ENCODE data around the gene VEGFB. TPM values are rescaled to one million over a fixed set of nuclear protein-coding genes. Genes with fewer than 3 reads are reported as not detected.

VEGFB gene
- total and polyA plus RNA-seq, 2 of the 8 experiments (the other 6 are each of a cell fraction or from before 2014, with no cell fraction given), result 9.3 to 49.6 TPM

DNA sequence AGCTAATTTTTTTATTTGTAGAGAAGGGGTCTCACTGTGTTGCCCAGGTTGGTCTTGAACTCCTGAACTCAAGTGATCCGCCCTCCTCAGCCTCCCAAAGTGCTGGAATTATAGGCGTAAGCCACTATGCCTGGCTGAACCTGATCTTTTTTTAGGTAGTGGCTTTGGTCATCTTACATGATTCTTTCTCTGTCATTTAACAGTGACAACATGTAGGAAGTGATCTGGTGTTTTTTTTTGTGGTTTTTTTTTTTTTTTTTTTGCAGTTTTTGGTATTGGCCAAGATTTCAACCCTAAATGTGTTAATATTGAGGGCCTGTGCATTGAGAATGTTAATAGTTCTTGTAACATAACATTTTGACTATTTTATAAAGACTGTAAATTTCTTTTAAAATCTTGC is 35.9 kb upstream of the VEGFB start:
- no peak overlapping the region for H3K4me3 ChIP-seq (ENCODE audit: extremely low read depth in 1 of 4, insufficient read depth in 2 of 4, low read depth in 3 of 4, low read length in 4 of 4)
- no peak overlapping the region for H3K4ac ChIP-seq (replicated peaks; ENCODE audit: insufficient read length, low read depth, low read length)
- H2AFZ ChIP-seq (ENCODE audit: low read length), result no peak overlapping the region
- H3K9me3 ChIP-seq (ENCODE audit: insufficient read depth in 2 of 2, low read depth in 1 of 2, low read length in 1 of 2), result no peaks in the 10 kb centered on the region
- H2AK5ac ChIP-seq (ENCODE audit: low read depth, low read length), result no peak overlapping the region
- no peak overlapping the region for H3K27ac ChIP-seq (ENCODE audit: low read depth, low read length)
- FAIRE-seq, result no peak
- H3K23me2 ChIP-seq (ENCODE audit: low read depth, low read length), result no peaks in the 10 kb centered on the region; the same call in 1 of the 2 replicates
- H3K56ac ChIP-seq (replicated peaks; ENCODE audit: insufficient read length, low read depth, low read length), result no peak overlapping the region
- 100% methylated on average over 2 of the region's 2 CpGs; no CpG with 5 or more reads in 1 of the 2 experiments for WGBS, 2 experiments (ENCODE audit: extremely low coverage in 1 of 2, insufficient coverage in 1 of 2, insufficient read length in 1 of 2, insufficient replicate concordance in 2 of 2, low coverage in 1 of 2, low lambda C conversion rate in 2 of 2, missing lambda C conversion rate in 1 of 2)
- no peak overlapping the region for H2BK20ac ChIP-seq (ENCODE audit: low read length)
- no peak overlapping the region for H3K23ac ChIP-seq (ENCODE audit: insufficient read length)
- ChIA-PET CTCF (ENCODE audit: partially characterized antibody) (no interaction called here), POLR2A (ENCODE audit: partially characterized antibody) (interaction anchor here (4.4 kb wide), 1 partner anchor 13 kb away, joined by 21 read pairs; the partner anchor contains the start of gene STIP1)
- H3K79me1 ChIP-seq (ENCODE audit: low read depth, low read length), result 0 out of 2 replicates have a peak, but pooled peaks cover 2% of the 10 kb centered on the region
- no peak overlapping the region for H4K91ac ChIP-seq (replicated peaks; ENCODE audit: insufficient read length, low read length)
- no peak overlapping the region for H2BK120ac ChIP-seq (replicated peaks; ENCODE audit: low read depth, low read length)
- no peak overlapping the region for H4K5ac ChIP-seq (ENCODE audit: insufficient read length, low read depth, low read length)
- H3K9ac ChIP-seq (replicated peaks in 1 of 4; ENCODE audit: extremely low read depth in 1 of 4, low read depth in 3 of 4, low read length in 3 of 4), result no peak overlapping the region
- H3K36me3 ChIP-seq (ENCODE audit: control insufficient read depth in 2 of 4, insufficient read depth in 4 of 4, low read length in 3 of 4), result peaks cover 56 to 95% (median 84%) of the 10 kb centered on the region in 4 experiments
- no peak overlapping the region for H3K4me2 ChIP-seq (ENCODE audit: insufficient read depth in 1 of 2, low read depth in 2 of 2, low read length in 2 of 2)
- H2BK5ac ChIP-seq (ENCODE audit: low read depth, low read length), result no peak overlapping the region
- H3K18ac ChIP-seq (ENCODE audit: extremely low read depth, low read length), result no peak overlapping the region
- no peak overlapping the region for H4K8ac ChIP-seq (ENCODE audit: extremely low read depth, insufficient read depth, low read length)
- no peaks in the 10 kb centered on the region for H3K27me3 ChIP-seq (replicated peaks in 1 of 4; ENCODE audit: control insufficient read depth in 3 of 4, extremely low read depth in 1 of 4, insufficient read depth in 3 of 4, low read length in 3 of 4)
- no peak for DNase-seq (ENCODE audit: low read depth in 1 of 2, low spot score in 2 of 2)
- H3K14ac ChIP-seq (ENCODE audit: insufficient read length), result no peak overlapping the region
- peaks cover 0 to 24% of the 10 kb centered on the region in 2 experiments for H4K20me1 ChIP-seq (replicated peaks in 1 of 2; ENCODE audit: control insufficient read depth in 1 of 2, insufficient read depth in 2 of 2, low read length in 2 of 2)
- H3K79me2 ChIP-seq (ENCODE audit: control insufficient read depth in 1 of 2, insufficient read depth in 2 of 2, low read length in 2 of 2), result peaks cover 0 to 2% of the 10 kb centered on the region in 2 experiments; a peak in 2 of 4 replicates
- no peak overlapping the region for H2BK12ac ChIP-seq (ENCODE audit: low read depth, low read length)
- H2BK15ac ChIP-seq (ENCODE audit: low read length), result no peak overlapping the region
- no peaks in the 10 kb centered on the region for H3K4me1 ChIP-seq (replicated peaks in 1 of 4; ENCODE audit: control insufficient read depth in 3 of 4, insufficient read depth in 4 of 4, low read length in 3 of 4)

Data from H1 (cell line).